HL-60 (cell line): ENCODE measurements around the gene TMIE.
A peak's percentile ranks its signal among the peaks of the same experiment; 100 is the strongest.

Experiments
- DNase-seq, 2 experiments: peaks; one replicate each; pipeline ENCODE4 v3.0.0-alpha.2; 2010 to 2020; ENCODE audit warnings: low read depth in 1 of 2, low spot score in 1 of 2
- H3K27ac ChIP-seq: fragments of 250-450 bp; sonication (Bioruptor Pico); replicated peaks from 2 replicates; pipeline ENCODE4 v1.5.1; 2020; ENCODE audit warnings: mild to moderate bottlenecking, moderate library complexity
- H3K27me3 ChIP-seq: fragments of 250-450 bp; sonication (Bioruptor Pico); 2 replicates; pipeline ENCODE4 v1.5.1; 2021; ENCODE audit warnings: mild to moderate bottlenecking, moderate library complexity; ENCODE audit not compliant: insufficient read depth, poor library complexity, severe bottlenecking
- H3K4me3 ChIP-seq: replicated peaks from 2 replicates; pipeline ENCODE4 v1.5.1; 2011; ENCODE audit warnings: mild to moderate bottlenecking, control low read depth, low read length; ENCODE audit not compliant: insufficient read depth
- GABPA ChIP-seq: IDR thresholded peaks from 2 replicates; pipeline ENCODE4 v1.6.1; 2012; ENCODE audit warnings: low read depth
- POLR2AphosphoS5 ChIP-seq: IDR thresholded peaks from 2 replicates; pipeline ENCODE4 v1.6.1; 2012; ENCODE audit warnings: low read depth
- SPI1 ChIP-seq: IDR thresholded peaks from 2 replicates; pipeline ENCODE4 v1.6.1; 2012; ENCODE audit warnings: low read depth, mild to moderate bottlenecking, borderline replicate concordance
- TF ChIP-seq, protein P1 (sequence below): IDR thresholded peaks from 2 replicates; pipeline ENCODE4 v1.6.1; 2012; ENCODE audit warnings: low read depth; ENCODE audit not compliant: insufficient replicate concordance
- TF ChIP-seq, protein P2 (sequence below): IDR thresholded peaks from one replicate; pipeline ENCODE4 v1.5.1; 2011; ENCODE audit warnings: low read length, control low read depth, inconsistent platforms; ENCODE audit not compliant: insufficient read depth

The TMIE gene

DNA sequence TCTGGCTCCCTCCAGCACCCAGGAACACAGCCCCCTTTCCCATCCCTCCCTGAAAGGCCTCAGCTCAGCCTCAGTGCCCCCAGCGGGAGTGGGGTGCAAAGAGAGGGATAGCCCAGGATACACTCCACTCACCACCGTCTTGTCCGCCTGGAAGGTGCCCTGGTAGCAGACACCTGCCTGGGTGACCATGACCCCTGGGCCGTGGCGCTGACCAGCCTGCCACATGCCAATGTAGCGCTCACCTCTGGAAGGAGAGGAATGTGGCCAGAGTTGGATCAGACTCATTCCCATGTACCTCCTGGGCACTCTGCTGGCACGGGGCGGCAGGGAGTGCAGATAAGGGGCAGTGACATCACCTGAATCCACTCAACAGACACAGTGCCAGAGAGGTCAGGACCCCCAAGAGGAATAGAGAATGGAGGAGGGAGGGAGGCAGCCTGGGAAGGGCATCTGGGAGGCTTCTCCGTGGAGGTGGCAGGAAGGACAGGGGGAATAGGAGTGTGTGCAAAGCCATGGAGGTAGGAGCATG is 20.8 kb upstream of the TMIE start:
- no peaks in the 10 kb centered on the region for H3K27me3 ChIP-seq
- H3K4me3 ChIP-seq = no peak overlapping the region
- DNase-seq = no peak
- TF ChIP-seq, protein P1, sequence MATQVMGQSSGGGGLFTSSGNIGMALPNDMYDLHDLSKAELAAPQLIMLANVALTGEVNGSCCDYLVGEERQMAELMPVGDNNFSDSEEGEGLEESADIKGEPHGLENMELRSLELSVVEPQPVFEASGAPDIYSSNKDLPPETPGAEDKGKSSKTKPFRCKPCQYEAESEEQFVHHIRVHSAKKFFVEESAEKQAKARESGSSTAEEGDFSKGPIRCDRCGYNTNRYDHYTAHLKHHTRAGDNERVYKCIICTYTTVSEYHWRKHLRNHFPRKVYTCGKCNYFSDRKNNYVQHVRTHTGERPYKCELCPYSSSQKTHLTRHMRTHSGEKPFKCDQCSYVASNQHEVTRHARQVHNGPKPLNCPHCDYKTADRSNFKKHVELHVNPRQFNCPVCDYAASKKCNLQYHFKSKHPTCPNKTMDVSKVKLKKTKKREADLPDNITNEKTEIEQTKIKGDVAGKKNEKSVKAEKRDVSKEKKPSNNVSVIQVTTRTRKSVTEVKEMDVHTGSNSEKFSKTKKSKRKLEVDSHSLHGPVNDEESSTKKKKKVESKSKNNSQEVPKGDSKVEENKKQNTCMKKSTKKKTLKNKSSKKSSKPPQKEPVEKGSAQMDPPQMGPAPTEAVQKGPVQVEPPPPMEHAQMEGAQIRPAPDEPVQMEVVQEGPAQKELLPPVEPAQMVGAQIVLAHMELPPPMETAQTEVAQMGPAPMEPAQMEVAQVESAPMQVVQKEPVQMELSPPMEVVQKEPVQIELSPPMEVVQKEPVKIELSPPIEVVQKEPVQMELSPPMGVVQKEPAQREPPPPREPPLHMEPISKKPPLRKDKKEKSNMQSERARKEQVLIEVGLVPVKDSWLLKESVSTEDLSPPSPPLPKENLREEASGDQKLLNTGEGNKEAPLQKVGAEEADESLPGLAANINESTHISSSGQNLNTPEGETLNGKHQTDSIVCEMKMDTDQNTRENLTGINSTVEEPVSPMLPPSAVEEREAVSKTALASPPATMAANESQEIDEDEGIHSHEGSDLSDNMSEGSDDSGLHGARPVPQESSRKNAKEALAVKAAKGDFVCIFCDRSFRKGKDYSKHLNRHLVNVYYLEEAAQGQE = no peak
- TF ChIP-seq SPI1 = no peak
- H3K27ac ChIP-seq = no peak overlapping the region

DNA sequence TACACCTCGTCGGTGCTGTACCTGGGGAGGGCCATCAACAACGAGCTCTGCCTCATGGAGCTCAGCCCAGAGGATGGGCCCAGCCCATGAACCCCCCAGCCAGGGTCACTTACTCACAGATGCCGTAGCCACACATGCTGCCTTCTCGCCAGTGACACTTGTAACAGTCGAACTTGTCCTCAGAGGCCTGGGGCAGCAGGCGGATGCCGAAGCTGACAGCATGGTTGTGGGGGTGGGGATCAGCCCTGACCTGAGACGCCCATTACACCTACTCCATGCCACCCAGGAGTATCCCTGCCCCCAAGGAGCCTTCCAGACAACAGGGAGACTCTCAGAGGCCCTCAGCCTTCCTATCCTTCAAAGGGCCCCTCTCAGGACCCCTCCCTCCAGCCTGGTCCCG is 19.8 kb upstream of the TMIE start:
- no peak overlapping the region for H3K27ac ChIP-seq
- H3K27me3 ChIP-seq = no peaks in the 10 kb centered on the region
- no peak overlapping the region for H3K4me3 ChIP-seq
- no peak for TF ChIP-seq GABPA
- TF ChIP-seq SPI1 = no peak
- TF ChIP-seq POLR2AphosphoS5 = no peak
- TF ChIP-seq, protein P1 = no peak
- TF ChIP-seq, protein P2, sequence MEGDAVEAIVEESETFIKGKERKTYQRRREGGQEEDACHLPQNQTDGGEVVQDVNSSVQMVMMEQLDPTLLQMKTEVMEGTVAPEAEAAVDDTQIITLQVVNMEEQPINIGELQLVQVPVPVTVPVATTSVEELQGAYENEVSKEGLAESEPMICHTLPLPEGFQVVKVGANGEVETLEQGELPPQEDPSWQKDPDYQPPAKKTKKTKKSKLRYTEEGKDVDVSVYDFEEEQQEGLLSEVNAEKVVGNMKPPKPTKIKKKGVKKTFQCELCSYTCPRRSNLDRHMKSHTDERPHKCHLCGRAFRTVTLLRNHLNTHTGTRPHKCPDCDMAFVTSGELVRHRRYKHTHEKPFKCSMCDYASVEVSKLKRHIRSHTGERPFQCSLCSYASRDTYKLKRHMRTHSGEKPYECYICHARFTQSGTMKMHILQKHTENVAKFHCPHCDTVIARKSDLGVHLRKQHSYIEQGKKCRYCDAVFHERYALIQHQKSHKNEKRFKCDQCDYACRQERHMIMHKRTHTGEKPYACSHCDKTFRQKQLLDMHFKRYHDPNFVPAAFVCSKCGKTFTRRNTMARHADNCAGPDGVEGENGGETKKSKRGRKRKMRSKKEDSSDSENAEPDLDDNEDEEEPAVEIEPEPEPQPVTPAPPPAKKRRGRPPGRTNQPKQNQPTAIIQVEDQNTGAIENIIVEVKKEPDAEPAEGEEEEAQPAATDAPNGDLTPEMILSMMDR = no peak
- DNase-seq = no peak

DNA sequence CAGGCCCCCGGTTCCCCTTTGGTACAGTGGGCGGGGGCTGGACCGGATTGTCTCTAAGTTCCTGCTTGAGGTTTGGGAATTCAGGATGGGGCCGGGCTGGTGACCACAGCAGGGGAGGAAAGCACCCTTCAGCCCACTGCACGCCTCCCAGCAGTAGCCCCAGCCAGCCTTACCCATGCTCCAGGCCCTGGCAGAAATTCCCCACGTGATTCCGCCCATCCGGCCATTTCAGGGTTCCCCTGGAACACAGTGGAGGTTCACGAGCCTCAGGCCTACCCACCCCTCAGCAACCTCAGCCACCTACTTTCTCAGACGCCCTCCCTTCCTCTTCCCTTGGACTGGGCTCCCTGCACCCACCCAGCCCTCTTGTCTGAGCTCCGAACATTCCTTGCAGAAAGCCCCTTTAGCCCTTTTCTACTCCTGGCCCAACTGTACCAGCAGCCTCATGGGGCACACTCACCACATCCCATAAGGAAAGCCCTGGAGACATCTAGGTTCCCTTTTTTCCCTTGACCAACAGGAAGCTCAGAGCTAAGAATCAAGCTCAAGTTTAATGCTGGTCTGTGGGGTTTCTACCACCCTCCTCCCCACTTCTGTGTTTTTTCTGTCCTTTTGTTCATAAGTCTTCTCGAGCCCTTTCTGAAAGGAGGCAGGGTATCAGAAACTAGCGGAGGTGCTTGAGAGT is 19.2 kb upstream of the TMIE start:
- TF ChIP-seq SPI1 (peak; percentile 13; the same call in 1 of the 2 replicates), GABPA (no peak)
- Histone ChIP-seq H3K4me3 (no peak overlapping the region), H3K27me3 (no peaks in the 10 kb centered on the region), H3K27ac (no peak overlapping the region)
- peak in 1 of 2 experiments; percentile 15 for DNase-seq

DNA sequence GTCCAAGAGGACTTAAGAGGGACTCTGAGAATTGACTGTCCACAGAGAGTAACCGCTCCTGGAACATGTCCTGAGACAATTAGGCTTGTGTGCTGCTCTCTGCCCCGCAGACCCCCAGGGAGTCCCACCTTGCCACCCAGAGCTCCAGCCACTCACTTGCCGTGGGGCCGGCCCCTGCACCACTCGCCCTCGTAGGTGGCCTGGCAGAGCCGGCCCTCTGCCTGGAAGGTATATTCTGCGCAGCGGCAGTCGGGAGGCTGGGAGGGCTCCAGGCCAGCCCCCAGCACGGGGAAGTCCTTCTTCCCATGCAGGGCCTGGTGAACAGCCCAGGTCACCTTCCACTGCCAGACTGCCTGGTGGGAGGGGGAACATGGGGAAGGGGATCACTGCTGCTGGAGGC is 18.2 kb upstream of the TMIE start:
- no peaks in the 10 kb centered on the region for H3K27me3 ChIP-seq
- H3K27ac ChIP-seq = no peak overlapping the region
- H3K4me3 ChIP-seq = no peak overlapping the region
- DNase-seq = no peak
- TF ChIP-seq, protein P1 = no peak
- TF ChIP-seq GABPA (no peak), POLR2AphosphoS5 (no peak), SPI1 (no peak)
- TF ChIP-seq, protein P2 = no peak
